ENCODE results near the gene COA1. TPM values are rescaled to one million over a fixed set of nuclear protein-coding genes. Genes with fewer than 3 reads are reported as not detected.
A peak's percentile ranks its signal among the peaks of the same experiment; 100 is the strongest.
"Not testable (repeated sequence)": the region's sequence is repeated elsewhere in the genome, so short reads cannot be mapped to it uniquely, and the experiment has no call there.

Gene COA1
- total RNA-seq, 1 donor from 2014 or later, result 67.1 TPM

DNA sequence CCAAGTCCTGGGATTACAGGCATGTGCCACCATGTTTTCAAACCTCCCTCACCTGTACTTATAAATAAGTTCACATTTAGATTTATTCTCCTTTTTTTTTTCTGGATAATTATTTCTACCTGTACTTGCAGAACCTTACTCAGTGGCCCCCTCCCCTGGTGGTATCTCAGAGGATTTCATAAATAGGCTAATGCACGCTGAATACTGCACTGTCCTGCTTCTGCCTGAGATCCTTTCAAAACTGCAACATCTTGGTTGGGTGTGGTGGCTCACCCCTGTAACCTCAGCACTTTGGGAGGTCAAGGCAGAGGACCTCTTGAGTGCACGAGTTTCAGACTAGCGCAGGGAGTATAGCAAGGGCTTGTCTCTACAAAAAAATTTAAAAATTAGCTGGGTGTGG lies 24.5 kb upstream of the COA1 start:
- Mint-ChIP-seq H3K27me3 (ENCODE audit: low read depth) (peaks cover 21% of the 10 kb centered on the region), H3K36me3 (ENCODE audit: low read depth) (no peaks in the 10 kb centered on the region), H3K4me3 (ENCODE audit: low read depth) (no peak overlapping the region), H3K4me1 (ENCODE audit: low read depth) (peaks cover 30% of the 10 kb centered on the region), H3K27ac (no peak overlapping the region), H3K9me3 (no peaks in the 10 kb centered on the region)
- DNase-seq (ENCODE audit: low spot score), result no peak
- intact Hi-C loops (cut with micrococcal nuclease), result no loop called here

DNA sequence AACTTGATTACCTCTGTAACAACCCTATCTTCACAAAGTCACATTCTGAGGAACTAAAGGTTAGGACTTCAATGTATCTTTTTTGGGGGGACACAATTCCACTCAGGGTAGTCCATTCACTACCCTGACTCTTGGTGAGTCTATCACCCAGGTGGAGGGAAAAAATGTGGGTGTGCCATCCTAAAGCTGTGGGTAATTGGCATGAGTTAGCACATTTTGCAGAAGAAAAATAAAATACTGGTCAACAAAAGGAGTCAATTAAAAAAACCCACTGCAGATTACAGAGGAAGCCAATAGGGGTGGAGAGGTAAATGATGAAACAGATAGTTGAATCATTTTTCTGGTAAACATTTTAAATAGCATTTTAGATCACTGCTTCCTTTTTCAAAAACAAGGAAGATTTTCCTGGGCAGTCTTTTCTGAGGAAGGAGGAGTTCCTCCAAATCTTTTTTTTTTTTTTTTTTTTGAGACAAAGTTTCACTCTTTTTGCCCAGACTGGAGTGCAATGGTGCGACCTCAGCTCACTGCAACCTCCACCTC lies 24.0 kb upstream of the COA1 start:
- H3K4me1 Mint-ChIP-seq (ENCODE audit: low read depth), result peaks cover 30% of the 10 kb centered on the region
- no peaks in the 10 kb centered on the region for H3K9me3 Mint-ChIP-seq
- H3K27me3 Mint-ChIP-seq (ENCODE audit: low read depth), result peaks cover 21% of the 10 kb centered on the region
- no peak overlapping the region for H3K27ac Mint-ChIP-seq
- no peak overlapping the region for H3K4me3 Mint-ChIP-seq (ENCODE audit: low read depth)
- intact Hi-C loops (cut with micrococcal nuclease), result no loop called here
- no peak for DNase-seq (ENCODE audit: low spot score)
- H3K36me3 Mint-ChIP-seq (ENCODE audit: low read depth), result no peaks in the 10 kb centered on the region

DNA sequence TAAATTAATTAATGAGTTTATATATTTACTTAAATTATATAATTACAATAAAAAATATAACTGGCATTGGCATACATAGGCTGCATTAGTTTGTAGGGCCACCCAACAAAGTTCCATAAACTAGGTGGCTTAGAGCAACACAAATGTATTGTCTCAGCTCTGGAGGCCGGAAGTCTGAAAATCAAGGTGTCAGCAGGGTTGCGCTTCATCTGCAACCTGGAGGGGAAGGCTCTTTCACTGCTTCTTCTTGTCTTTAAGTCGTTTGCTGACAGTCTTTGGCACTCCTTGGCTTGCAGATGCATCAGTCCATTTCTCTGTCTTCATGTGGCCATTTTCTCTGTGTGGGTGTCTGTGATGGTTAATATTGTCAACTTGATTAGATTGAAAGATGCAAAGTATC lies 23.1 kb upstream of the COA1 start:
- Mint-ChIP-seq H3K27me3 (ENCODE audit: low read depth) (peaks cover 19% of the 10 kb centered on the region), H3K36me3 (ENCODE audit: low read depth) (no peaks in the 10 kb centered on the region), H3K27ac (no peak overlapping the region), H3K4me1 (ENCODE audit: low read depth) (peaks cover 24% of the 10 kb centered on the region), H3K9me3 (no peaks in the 10 kb centered on the region), H3K4me3 (ENCODE audit: low read depth) (no peak overlapping the region)
- intact Hi-C loops (cut with micrococcal nuclease), result no loop called here
- no peak for DNase-seq (ENCODE audit: low spot score)

DNA sequence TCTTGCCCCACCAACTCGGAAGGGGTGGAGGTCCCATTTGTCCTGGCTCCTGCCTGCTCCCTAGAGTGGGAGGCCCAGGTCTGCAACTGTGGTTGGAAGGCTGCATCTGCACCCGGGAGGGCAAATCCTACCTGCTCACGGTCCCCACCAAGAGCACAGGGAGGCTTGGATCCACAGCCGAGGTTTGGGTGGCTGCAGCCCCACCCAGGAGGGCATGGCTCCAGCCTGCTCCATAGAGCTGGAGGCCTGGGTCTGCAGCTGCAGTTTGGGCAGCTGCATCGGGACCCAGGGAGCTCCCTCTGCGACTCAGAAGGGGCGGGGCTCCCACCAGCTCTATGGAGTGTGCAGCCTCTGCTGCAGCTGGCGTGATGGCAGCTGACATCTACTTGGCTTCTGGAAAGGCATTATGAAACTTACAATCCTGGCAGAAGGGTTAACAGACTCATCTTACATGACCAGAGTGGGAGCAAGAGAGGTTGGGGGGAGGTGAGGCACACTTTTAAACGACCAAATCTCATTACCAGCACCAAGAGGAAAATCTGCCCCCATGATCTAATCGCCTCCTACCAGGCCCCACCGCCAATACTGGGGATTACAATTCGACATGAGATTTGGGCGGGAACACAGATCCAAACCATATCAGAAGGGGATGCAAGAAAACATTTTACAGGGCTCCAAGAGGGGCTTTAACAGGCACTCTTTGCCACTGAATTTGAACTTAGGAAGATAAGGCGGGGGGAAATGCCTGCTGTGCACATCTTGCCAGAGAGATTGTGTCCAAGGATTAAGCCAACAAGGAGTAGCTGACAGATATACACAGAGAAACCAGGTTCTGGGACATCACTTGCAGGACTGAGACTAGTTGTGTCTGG lies 20.9 kb upstream of the COA1 start:
- Mint-ChIP-seq H3K27me3 (ENCODE audit: low read depth) (peaks cover 20% of the 10 kb centered on the region), H3K27ac (no peak overlapping the region), H3K36me3 (ENCODE audit: low read depth) (no peaks in the 10 kb centered on the region), H3K4me3 (ENCODE audit: low read depth) (no peak overlapping the region), H3K4me1 (ENCODE audit: low read depth) (peaks cover 9% of the 10 kb centered on the region), H3K9me3 (no peaks in the 10 kb centered on the region)
- intact Hi-C loops (cut with micrococcal nuclease), result no loop called here
- DNase-seq (ENCODE audit: low spot score), result no peak

DNA sequence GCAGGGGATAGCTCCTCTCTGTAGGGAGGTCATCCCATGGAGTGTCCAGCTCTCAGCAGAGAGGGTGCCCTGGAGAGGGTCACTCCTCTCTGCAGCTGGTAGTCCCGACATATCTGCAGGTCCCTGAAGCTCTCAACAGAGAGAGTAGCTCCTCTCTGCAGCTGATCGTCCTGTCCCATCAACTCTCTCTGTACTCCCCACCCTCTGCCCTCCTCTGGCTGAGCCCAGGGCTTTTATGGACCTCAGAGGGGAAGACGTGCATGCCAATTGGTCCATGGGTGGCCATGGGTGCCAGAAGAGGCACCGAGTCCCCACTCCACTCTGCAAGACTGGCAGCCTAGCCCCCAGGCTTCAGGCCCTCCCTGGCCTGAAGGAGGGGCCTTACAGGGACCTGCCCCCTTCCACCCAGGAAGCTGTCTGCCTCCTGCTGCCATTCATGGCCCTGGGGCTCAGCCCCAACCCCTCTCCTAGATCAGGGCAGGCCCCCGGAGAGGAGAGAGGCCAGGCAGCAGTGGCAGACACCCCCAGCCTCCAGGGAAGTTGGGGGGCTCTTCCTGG lies 20.1 kb upstream of the COA1 start:
- intact Hi-C loops (cut with micrococcal nuclease), result no loop called here
- H3K9me3 Mint-ChIP-seq, result no peaks in the 10 kb centered on the region
- peaks cover 22% of the 10 kb centered on the region for H3K27me3 Mint-ChIP-seq (ENCODE audit: low read depth)
- no peak overlapping the region for H3K27ac Mint-ChIP-seq
- H3K4me3 Mint-ChIP-seq (ENCODE audit: low read depth), result no peak overlapping the region
- peaks cover 9% of the 10 kb centered on the region for H3K4me1 Mint-ChIP-seq (ENCODE audit: low read depth)
- DNase-seq (ENCODE audit: low spot score), result no peak
- no peaks in the 10 kb centered on the region for H3K36me3 Mint-ChIP-seq (ENCODE audit: low read depth)

DNA sequence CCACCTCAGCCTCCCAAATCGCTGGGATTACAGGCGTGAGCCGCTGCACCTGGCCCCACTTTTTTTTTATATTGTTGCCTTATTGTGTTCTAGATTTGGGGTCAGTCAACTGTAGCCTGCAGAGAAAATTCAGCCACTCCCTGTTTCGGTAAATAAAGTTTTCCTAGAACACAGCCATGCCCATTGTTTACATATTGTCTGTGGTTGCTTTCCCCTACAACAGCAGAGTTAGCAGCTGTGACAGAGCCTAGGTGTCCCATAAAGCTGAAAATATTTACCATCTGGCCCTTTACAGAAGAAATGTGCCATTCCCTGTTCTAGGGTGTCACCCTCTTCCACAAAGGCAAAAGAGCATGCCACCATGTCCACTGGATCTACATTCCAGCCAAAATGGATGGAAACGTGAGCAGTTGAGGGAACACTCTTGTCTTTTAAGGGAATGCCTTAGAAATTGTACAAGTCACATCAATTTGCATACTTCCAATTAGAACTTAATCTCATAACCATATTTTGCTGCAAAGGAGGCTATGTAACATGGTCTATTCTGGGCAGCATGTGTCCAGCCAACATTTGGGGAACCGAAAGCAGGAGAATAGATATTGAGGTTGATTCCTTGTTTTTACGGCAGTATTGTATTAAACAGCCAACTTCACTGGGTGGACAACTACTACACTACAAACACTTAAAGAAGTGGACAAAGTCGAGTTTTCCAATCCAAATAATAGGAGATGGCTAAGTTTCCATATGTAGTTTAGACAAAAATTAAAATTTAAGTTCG lies 18.2 kb upstream of the COA1 start:
- no peaks in the 10 kb centered on the region for H3K36me3 Mint-ChIP-seq (ENCODE audit: low read depth)
- DNase-seq (ENCODE audit: low spot score), result no peak
- H3K4me3 Mint-ChIP-seq (ENCODE audit: low read depth), result no peak overlapping the region
- peaks cover 9% of the 10 kb centered on the region for H3K4me1 Mint-ChIP-seq (ENCODE audit: low read depth)
- H3K9me3 Mint-ChIP-seq, result no peaks in the 10 kb centered on the region
- no peak overlapping the region for H3K27ac Mint-ChIP-seq
- H3K27me3 Mint-ChIP-seq (ENCODE audit: low read depth), result peaks cover 14% of the 10 kb centered on the region
- intact Hi-C loops (cut with micrococcal nuclease), result no loop called here

DNA sequence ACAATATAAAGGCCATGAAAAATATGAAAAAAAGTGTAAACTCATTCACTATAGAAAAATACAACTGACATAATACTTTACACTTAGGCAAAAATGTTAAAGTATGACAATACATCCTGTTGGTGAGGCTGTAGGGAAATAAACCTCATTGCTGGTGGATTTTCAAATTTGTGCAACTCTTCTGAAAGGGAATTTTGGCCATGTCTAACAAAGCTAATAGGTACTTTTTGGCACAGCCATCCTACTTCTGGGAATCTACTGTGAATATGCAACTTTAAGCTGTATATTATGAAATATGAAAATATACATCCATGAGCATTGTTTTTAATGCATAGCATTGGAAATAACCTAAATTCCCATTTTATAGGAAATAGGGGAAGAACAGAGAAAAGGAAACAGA lies 13.4 kb upstream of the COA1 start:
- peaks cover 14% of the 10 kb centered on the region for H3K27me3 Mint-ChIP-seq (ENCODE audit: low read depth)
- H3K27ac Mint-ChIP-seq, result no peak overlapping the region
- no peaks in the 10 kb centered on the region for H3K4me1 Mint-ChIP-seq (ENCODE audit: low read depth)
- DNase-seq (ENCODE audit: low spot score), result no peak
- H3K36me3 Mint-ChIP-seq (ENCODE audit: low read depth), result no peaks in the 10 kb centered on the region
- intact Hi-C loops (cut with micrococcal nuclease), result no loop called here
- H3K4me3 Mint-ChIP-seq (ENCODE audit: low read depth), result no peak overlapping the region
- no peaks in the 10 kb centered on the region for H3K9me3 Mint-ChIP-seq

DNA sequence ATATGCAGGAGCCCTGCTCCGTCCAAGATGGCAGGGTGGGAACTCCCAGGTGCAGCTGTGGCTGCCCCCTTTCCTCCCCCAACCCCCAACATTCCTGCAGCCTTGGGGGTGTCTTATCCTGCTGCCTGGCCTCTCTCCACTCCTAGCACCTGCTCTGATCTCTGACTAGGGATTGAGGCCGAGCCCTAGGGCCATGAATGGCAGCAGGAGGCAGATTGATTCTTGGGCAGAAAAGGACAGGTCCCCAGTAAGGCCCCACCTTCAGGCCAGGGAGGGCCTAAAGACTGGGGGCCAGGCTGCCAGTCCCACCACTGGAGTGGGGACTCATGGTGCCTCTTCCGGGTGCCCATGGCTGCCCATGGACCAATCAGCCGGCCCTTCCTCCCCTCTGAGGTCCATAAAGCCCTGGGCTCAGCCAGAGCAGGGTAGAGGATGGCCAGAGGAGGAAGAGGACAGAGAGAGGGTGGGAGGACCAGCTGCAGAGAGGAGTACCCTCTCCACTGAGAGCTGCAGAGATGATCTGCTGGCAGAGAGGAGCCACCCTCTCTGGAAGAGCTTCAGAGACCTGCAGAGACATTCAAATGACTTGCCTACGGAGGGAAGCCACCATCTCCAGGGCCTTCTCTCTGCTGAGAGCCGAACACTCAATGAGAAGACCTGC lies 8.3 kb upstream of the COA1 start:
- Mint-ChIP-seq H3K4me1 (ENCODE audit: low read depth) (peaks cover 12% of the 10 kb centered on the region), H3K4me3 (ENCODE audit: low read depth) (no peak overlapping the region), H3K27ac (no peak overlapping the region), H3K27me3 (ENCODE audit: low read depth) (peaks cover 1% of the 10 kb centered on the region), H3K9me3 (no peaks in the 10 kb centered on the region), H3K36me3 (ENCODE audit: low read depth) (no peaks in the 10 kb centered on the region)
- intact Hi-C loops (cut with micrococcal nuclease), result no loop called here
- DNase-seq (ENCODE audit: low spot score), result no peak

DNA sequence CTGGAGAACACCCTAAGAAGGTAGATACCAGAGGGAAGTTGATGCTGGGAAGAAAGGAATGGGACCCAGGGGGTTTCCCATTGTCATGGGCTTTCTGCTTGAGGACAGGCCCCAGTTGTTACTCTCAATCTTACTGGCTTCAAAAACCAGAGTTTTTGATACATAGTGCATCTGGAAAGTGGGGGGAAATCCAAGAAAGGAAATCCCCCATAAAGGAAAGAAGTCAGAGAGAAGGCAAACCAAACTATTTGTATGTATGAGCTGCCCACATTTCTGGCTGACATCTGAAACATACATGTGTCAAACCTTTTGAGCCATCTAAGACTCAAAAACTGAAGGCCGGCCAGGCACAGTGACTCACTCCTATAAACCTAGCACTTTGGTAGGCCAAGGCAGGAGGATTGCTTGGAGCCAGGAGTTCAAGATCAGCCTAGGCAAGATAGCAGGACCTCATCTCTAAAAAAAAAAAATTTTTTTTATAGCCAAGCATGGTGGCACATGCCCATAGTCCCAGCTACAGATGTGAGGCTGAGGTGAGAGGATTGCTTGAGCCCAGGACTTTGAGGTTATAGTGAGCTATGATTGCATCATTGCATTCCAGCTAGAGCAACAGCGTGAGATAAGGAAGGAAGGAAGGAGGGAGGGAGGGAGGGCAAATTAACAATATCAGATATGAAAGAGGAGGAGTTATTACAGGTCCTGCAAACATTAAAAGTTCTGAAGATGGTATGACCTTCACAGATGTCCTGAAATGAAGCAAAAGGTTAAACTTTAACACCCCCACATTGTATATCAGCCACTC lies 6.7 kb upstream of the COA1 start:
- no peaks in the 10 kb centered on the region for H3K9me3 Mint-ChIP-seq
- DNase-seq (ENCODE audit: low spot score), result no peak
- intact Hi-C loops (cut with micrococcal nuclease), result loop anchor here (1.0 kb wide), 1 partner anchor 20 kb away; no protein-coding TSS in a partner anchor
- H3K27me3 Mint-ChIP-seq (ENCODE audit: low read depth), result peaks cover 1% of the 10 kb centered on the region
- H3K27ac Mint-ChIP-seq, result peak overlapping the region; percentile 23
- H3K4me3 Mint-ChIP-seq (ENCODE audit: low read depth), result no peak overlapping the region
- no peaks in the 10 kb centered on the region for H3K36me3 Mint-ChIP-seq (ENCODE audit: low read depth)
- peaks cover 15% of the 10 kb centered on the region for H3K4me1 Mint-ChIP-seq (ENCODE audit: low read depth)

DNA sequence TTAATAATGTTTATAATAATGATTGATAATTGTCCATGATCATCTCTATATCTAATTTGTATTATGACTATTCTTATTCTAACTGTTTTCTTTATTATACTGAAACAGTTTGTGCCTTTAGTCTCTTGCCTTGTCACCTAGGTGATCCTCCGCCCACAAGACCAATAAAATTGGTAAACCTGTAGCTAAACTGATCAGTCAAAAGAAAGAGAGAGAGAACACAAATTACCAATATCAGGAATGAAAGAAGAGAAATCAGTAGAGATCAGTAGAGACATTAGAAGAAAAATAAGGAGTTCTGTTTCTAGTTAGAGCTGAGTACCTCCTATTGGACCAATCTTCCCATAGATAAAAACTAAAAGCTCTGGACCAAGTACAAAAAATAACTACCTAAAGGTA lies 6.1 kb upstream of the COA1 start:
- Mint-ChIP-seq H3K9me3 (no peaks in the 10 kb centered on the region), H3K27ac (peak overlapping the region; percentile 23), H3K36me3 (ENCODE audit: low read depth) (no peaks in the 10 kb centered on the region), H3K27me3 (ENCODE audit: low read depth) (peaks cover 1% of the 10 kb centered on the region), H3K4me3 (ENCODE audit: low read depth) (no peak overlapping the region), H3K4me1 (ENCODE audit: low read depth) (peaks cover 15% of the 10 kb centered on the region)
- no peak for DNase-seq (ENCODE audit: low spot score)
- intact Hi-C loops (cut with micrococcal nuclease), result loop anchor here (1.0 kb wide), 1 partner anchor 21 kb away; no protein-coding TSS in a partner anchor

DNA sequence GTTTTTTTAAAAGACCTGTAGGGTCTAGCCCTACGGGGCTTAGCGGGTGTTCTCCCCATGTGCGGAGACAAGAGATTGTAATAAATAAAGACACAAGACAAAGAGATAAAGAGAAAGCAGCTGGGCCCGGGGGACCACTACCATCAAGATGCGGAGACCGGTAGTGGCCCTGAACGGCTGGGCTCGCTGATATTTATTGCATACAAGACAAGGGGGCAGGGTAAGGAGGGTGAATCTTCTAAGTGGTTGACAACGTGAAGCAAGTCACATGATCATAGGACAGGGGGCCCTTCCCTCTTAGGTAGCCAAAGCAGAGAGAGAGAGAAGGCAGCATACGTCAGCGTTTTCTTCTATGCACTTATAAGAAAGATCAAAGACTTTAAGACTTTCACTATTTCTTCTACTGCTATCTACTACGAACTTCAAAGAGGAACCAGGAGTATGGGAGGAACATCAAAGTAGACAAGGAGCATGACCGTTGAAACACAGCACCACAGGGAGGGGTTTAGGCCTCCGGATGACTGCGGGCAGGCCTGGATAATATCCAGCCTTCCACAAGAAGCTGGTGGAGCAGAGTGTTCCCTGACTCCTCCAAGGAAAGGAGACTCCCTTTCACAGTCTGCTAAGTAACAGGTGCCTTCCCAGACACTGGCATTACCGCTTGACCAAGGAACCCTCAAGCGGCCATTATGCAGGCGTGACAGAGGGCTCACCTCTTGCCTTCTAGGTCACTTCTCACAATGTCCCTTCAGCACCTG lies 5.4 kb upstream of the COA1 start:
- H3K36me3 Mint-ChIP-seq (ENCODE audit: low read depth); H3K4me3 Mint-ChIP-seq (ENCODE audit: low read depth); H3K27ac Mint-ChIP-seq; H3K27me3 Mint-ChIP-seq (ENCODE audit: low read depth); H3K9me3 Mint-ChIP-seq; DNase-seq (ENCODE audit: low spot score): not testable (repeated sequence)
- intact Hi-C loops (cut with micrococcal nuclease), result loop anchor here (1.0 kb wide), 1 partner anchor 22 kb away; no protein-coding TSS in a partner anchor
- H3K4me1 Mint-ChIP-seq (ENCODE audit: low read depth), result peaks cover 15% of the 10 kb centered on the region

Data from activated T-helper 2 cell treated with anti-CD3 and anti-CD28 coated beads, Interferon-gamma antibody, Interleukin-2, Interleukin-4, amounts not matched to agents 10 μg/mL and 5 μg/mL and 100 μg/mL, durations not matched to agents 14 hours and 24 hours and 36 hours (primary cell).